Neural cell (in vitro differentiated cells): ENCODE measurements around the gene ADPRHL1. TPM values are rescaled to one million over a fixed set of nuclear protein-coding genes. Genes with fewer than 3 reads are reported as not detected.

ENCODE experiments used
- H2AFZ ChIP-seq: fragments of 200-600, 300-800 bp; sonication (generic), shearing (Covaris generic); 2 replicates; pipeline ENCODE4 v1.6.0; 2014; ENCODE audit warnings: low read depth, mild to moderate bottlenecking, antibody characterized with exemption, low read length, moderate library complexity
- H3F3A ChIP-seq: fragments of 200-600 bp; shearing (Covaris generic); 2 replicates; pipeline ENCODE4 v1.6.1; 2016; ENCODE audit warnings: mild to moderate bottlenecking, moderate library complexity, mixed read lengths, antibody characterized with exemption, low read length; ENCODE audit not compliant: insufficient read depth, poor library complexity, severe bottlenecking
- H3K27ac ChIP-seq: fragments of 200-600, 300-800 bp; sonication (generic), shearing (Covaris generic); 2 replicates; pipeline ENCODE4 v1.5.1; 2014; ENCODE audit warnings: mild to moderate bottlenecking, low read length, moderate library complexity
- H3K27me3 ChIP-seq: fragments of 300-800, 200-600 bp; sonication (generic), shearing (Covaris generic); 2 replicates; pipeline ENCODE4 v1.6.0; 2014; ENCODE audit warnings: mild to moderate bottlenecking, low read depth, low read length, moderate library complexity; ENCODE audit not compliant: insufficient read depth
- H3K36me3 ChIP-seq: fragments of 300-800, 200-600 bp; sonication (generic), shearing (Covaris generic); 2 replicates; pipeline ENCODE4 v1.5.1; 2014; ENCODE audit warnings: mild to moderate bottlenecking, antibody characterized with exemption, low read length, moderate library complexity; ENCODE audit not compliant: insufficient read depth
- H3K4me2 ChIP-seq: fragments of 300-800, 200-600 bp; sonication (generic), shearing (Covaris generic); 2 replicates; pipeline ENCODE4 v1.6.0; 2014; ENCODE audit warnings: mild to moderate bottlenecking, low read length
- H3K4me3 ChIP-seq: fragments of 300-800, 200-600 bp; sonication (generic), shearing (Covaris generic); 2 replicates; pipeline ENCODE4 v1.5.1; 2014; ENCODE audit warnings: mild to moderate bottlenecking, low read length, moderate library complexity
- H3K79me2 ChIP-seq: fragments of 200-600 bp; shearing (Covaris generic); replicated peaks from 2 replicates; pipeline ENCODE4 v1.6.0; 2014; ENCODE audit warnings: mild to moderate bottlenecking, low read length, moderate library complexity; ENCODE audit not compliant: insufficient read depth
- H3K9ac ChIP-seq: fragments of 300-800, 200-600 bp; sonication (generic), shearing (Covaris generic); 2 replicates; pipeline ENCODE4 v1.6.1; 2016; ENCODE audit warnings: mild to moderate bottlenecking, low read length, mixed read lengths
- H3K9me2 ChIP-seq: fragments of 200-600 bp; shearing (Covaris generic); 2 replicates; pipeline ENCODE4 v1.6.1; 2016; ENCODE audit warnings: mild to moderate bottlenecking, low read length, mixed read lengths; ENCODE audit not compliant: insufficient read depth
- H3K9me3 ChIP-seq: fragments of 200-600, 300-800 bp; sonication (generic), shearing (Covaris generic); 2 replicates; pipeline ENCODE4 v1.6.1; 2016; ENCODE audit warnings: mild to moderate bottlenecking, mixed run types, low read length, moderate library complexity, mixed read lengths
- H4K20me1 ChIP-seq: fragments of 200-600 bp; shearing (Covaris generic); 2 replicates; pipeline ENCODE4 v1.6.1; 2016; ENCODE audit warnings: mild to moderate bottlenecking, mixed run types; ENCODE audit not compliant: insufficient read depth
- EP300 ChIP-seq: fragments of 450-650 bp; conservative IDR thresholded peaks from 2 replicates; pipeline ENCODE4 v1.6.1; 2014; ENCODE audit warnings: antibody characterized with exemption, mild to moderate bottlenecking, moderate library complexity; ENCODE audit not compliant: poor library complexity, severe bottlenecking
- EZH2 ChIP-seq: fragments of 200-600, 300-800 bp; shearing (Covaris generic), sonication (generic); IDR thresholded peaks from 2 replicates; pipeline ENCODE4 v1.6.1; 2014; ENCODE audit warnings: antibody characterized with exemption, low read length, borderline replicate concordance, mild to moderate bottlenecking; ENCODE audit not compliant: insufficient read depth, poor library complexity, severe bottlenecking
- MXI1 ChIP-seq: fragments of 450-650 bp; conservative IDR thresholded peaks from 2 replicates; pipeline ENCODE4 v1.6.1; 2014; ENCODE audit warnings: antibody characterized with exemption, mild to moderate bottlenecking; ENCODE audit not compliant: poor library complexity, severe bottlenecking
- POLR2AphosphoS5 ChIP-seq: IDR thresholded peaks from 2 replicates; pipeline ENCODE4 v1.6.1; 2012
- RAD21 ChIP-seq: fragments of 450-650 bp; conservative IDR thresholded peaks from 2 replicates; pipeline ENCODE4 v1.6.1; 2014; ENCODE audit warnings: antibody characterized with exemption, mild to moderate bottlenecking, moderate library complexity
- SMC3 ChIP-seq: fragments of 450-650 bp; conservative IDR thresholded peaks from 2 replicates; pipeline ENCODE4 v1.6.1; 2014; ENCODE audit warnings: antibody characterized with exemption, mild to moderate bottlenecking, moderate library complexity; ENCODE audit not compliant: poor library complexity
- TAF1 ChIP-seq: IDR thresholded peaks from 2 replicates; pipeline ENCODE4 v1.6.1; 2012; ENCODE audit warnings: low read depth
- polyA plus RNA-seq: library from polyadenylated mRNA; depleted of rRNA; stranded (reverse); fragments of >200 nt; gene quantifications from 2 replicates; pipeline ENCODE4 v1.2.3, GENCODE V29; 2014
- TF ChIP-seq, protein P1 (sequence below): fragments of 450-650 bp; IDR thresholded peaks from 2 replicates; pipeline ENCODE4 v1.5.1; 2014; ENCODE audit warnings: antibody characterized with exemption, mild to moderate bottlenecking, moderate library complexity; ENCODE audit not compliant: poor library complexity, severe bottlenecking
- TF ChIP-seq, protein P2 (sequence below): IDR thresholded peaks from 2 replicates; pipeline ENCODE4 v1.6.1; 2012; ENCODE audit warnings: borderline replicate concordance

The ADPRHL1 gene
- polyA plus RNA-seq, 1 donor from 2014 or later = 1.1 TPM

GRCh38 chr13:113469582-113469981 lies 16.3 kb upstream of the ADPRHL1 start:
- TF ChIP-seq EZH2 = no peak
- no peak for TF ChIP-seq SMC3
- TF ChIP-seq EP300 = no peak
- TF ChIP-seq TAF1 = no peak
- TF ChIP-seq MXI1 = no peak
- no peak for TF ChIP-seq RAD21
- TF ChIP-seq, protein P1, sequence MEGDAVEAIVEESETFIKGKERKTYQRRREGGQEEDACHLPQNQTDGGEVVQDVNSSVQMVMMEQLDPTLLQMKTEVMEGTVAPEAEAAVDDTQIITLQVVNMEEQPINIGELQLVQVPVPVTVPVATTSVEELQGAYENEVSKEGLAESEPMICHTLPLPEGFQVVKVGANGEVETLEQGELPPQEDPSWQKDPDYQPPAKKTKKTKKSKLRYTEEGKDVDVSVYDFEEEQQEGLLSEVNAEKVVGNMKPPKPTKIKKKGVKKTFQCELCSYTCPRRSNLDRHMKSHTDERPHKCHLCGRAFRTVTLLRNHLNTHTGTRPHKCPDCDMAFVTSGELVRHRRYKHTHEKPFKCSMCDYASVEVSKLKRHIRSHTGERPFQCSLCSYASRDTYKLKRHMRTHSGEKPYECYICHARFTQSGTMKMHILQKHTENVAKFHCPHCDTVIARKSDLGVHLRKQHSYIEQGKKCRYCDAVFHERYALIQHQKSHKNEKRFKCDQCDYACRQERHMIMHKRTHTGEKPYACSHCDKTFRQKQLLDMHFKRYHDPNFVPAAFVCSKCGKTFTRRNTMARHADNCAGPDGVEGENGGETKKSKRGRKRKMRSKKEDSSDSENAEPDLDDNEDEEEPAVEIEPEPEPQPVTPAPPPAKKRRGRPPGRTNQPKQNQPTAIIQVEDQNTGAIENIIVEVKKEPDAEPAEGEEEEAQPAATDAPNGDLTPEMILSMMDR = no peak
- TF ChIP-seq, protein P2, sequence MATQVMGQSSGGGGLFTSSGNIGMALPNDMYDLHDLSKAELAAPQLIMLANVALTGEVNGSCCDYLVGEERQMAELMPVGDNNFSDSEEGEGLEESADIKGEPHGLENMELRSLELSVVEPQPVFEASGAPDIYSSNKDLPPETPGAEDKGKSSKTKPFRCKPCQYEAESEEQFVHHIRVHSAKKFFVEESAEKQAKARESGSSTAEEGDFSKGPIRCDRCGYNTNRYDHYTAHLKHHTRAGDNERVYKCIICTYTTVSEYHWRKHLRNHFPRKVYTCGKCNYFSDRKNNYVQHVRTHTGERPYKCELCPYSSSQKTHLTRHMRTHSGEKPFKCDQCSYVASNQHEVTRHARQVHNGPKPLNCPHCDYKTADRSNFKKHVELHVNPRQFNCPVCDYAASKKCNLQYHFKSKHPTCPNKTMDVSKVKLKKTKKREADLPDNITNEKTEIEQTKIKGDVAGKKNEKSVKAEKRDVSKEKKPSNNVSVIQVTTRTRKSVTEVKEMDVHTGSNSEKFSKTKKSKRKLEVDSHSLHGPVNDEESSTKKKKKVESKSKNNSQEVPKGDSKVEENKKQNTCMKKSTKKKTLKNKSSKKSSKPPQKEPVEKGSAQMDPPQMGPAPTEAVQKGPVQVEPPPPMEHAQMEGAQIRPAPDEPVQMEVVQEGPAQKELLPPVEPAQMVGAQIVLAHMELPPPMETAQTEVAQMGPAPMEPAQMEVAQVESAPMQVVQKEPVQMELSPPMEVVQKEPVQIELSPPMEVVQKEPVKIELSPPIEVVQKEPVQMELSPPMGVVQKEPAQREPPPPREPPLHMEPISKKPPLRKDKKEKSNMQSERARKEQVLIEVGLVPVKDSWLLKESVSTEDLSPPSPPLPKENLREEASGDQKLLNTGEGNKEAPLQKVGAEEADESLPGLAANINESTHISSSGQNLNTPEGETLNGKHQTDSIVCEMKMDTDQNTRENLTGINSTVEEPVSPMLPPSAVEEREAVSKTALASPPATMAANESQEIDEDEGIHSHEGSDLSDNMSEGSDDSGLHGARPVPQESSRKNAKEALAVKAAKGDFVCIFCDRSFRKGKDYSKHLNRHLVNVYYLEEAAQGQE = no peak
- no peak for TF ChIP-seq POLR2AphosphoS5
- no peak overlapping the region for H2AFZ ChIP-seq
- no peak overlapping the region for H3K4me2 ChIP-seq
- H4K20me1 ChIP-seq = no peaks in the 10 kb centered on the region
- H3F3A ChIP-seq = no peaks in the 10 kb centered on the region
- H3K9me3 ChIP-seq = no peaks in the 10 kb centered on the region
- H3K27ac ChIP-seq = no peak overlapping the region
- no peak overlapping the region for H3K4me3 ChIP-seq
- no peak overlapping the region for H3K9ac ChIP-seq
- H3K9me2 ChIP-seq = no peaks in the 10 kb centered on the region
- H3K27me3 ChIP-seq = no peaks in the 10 kb centered on the region
- no peaks in the 10 kb centered on the region for H3K79me2 ChIP-seq
- H3K36me3 ChIP-seq = peaks cover 4% of the 10 kb centered on the region

DNA sequence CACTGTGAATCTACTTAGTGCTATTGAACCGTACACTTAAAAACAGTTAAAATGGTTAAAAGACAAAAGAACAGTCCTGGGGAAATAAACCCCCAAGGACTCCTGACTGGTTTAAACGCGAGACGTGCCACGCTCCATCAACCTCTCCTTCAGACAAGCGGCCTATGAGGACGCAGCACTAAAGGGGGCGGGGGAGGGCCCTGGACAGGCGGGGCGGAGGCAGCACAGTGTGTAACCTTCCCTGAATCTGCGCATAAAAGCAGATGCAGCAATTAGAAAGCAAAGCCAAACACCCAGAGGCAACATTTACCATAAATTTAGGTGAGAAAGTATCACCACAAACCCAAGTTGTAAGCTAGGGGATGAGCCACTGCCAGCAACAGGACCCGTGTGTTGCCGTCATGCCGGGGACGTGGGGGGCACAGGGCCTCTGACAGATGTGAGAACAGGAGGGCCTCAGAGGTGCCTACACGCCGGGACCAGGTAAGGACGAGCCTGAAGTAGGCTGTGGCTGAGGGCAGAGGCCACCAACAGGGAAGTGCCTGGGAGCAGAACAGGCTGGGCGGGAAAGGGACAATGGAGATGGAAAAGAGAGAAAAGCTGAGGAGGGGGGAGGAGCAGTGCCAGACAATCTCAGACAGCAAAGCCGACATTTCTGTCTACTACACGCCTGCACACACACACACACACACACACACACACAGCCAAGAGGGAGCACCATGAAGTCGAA lies 15.3 kb upstream of the ADPRHL1 start:
- Histone ChIP-seq H4K20me1 (no peaks in the 10 kb centered on the region), H3K9me3 (no peaks in the 10 kb centered on the region), H3K4me2 (no peak overlapping the region), H3K36me3 (peaks cover 4% of the 10 kb centered on the region), H3K4me3 (no peak overlapping the region), H3K9ac (no peak overlapping the region), H3K27ac (no peak overlapping the region), H3K9me2 (no peaks in the 10 kb centered on the region), H3F3A (no peaks in the 10 kb centered on the region), H3K27me3 (no peaks in the 10 kb centered on the region), H3K79me2 (no peaks in the 10 kb centered on the region), H2AFZ (no peak overlapping the region)
- TF ChIP-seq SMC3 = no peak
- no peak for TF ChIP-seq EZH2
- no peak for TF ChIP-seq EP300
- TF ChIP-seq, protein P2 = no peak
- TF ChIP-seq POLR2AphosphoS5 = no peak
- TF ChIP-seq RAD21 = no peak
- TF ChIP-seq, protein P1 = no peak
- no peak for TF ChIP-seq TAF1
- TF ChIP-seq MXI1 = no peak
